ENCODE measurements around the gene DYNC1LI2.
"Not testable (repeated sequence)": the region's sequence is repeated elsewhere in the genome, so short reads cannot be mapped to it uniquely, and the experiment has no call there.

The DYNC1LI2 gene

GRCh38 chr16:66751303-66751991 is at the start of gene DYNC1LI2:
Gene DYNC1LI2, minus strand, starts transcription at chr16:66751609. Its CDS starts 18 bp downstream, at chr16:66751591.
- Mint-ChIP-seq H3K27ac (peak within 1 kb of the TSS; percentile 97), H3K4me3 (peak within 1 kb of the TSS; percentile 94), H3K4me1 (peaks cover 26% of the 10 kb centered on the region)

GRCh38 chr16:66800856-66801255 is 49.4 kb upstream of the DYNC1LI2 start:
- DNase-seq: no peak
- Mint-ChIP-seq H3K4me1 (no peaks in the 10 kb centered on the region), H3K27me3 (ENCODE audit: low read depth, poor library complexity) (peaks cover 4% of the 10 kb centered on the region), H3K36me3 (ENCODE audit: low read depth) (peaks cover 38% of the 10 kb centered on the region), H3K9me3 (no peaks in the 10 kb centered on the region), H3K27ac (no peak overlapping the region), H3K4me3 (no peak overlapping the region)
- TF ChIP-seq CTCF (IDR thresholded peaks at IDR 0.05): no peak

More at GRCh38 chr16:66751303-66751991, at the start of gene DYNC1LI2:
- TF ChIP-seq CTCF (IDR thresholded peaks at IDR 0.05): peak; percentile 53
- peaks cover 33% of the 10 kb centered on the region for H3K27me3 Mint-ChIP-seq (ENCODE audit: low read depth, poor library complexity)
- H3K9me3 Mint-ChIP-seq: peaks cover 13% of the 10 kb centered on the region
- H3K36me3 Mint-ChIP-seq (ENCODE audit: low read depth): peaks cover 38% of the 10 kb centered on the region
- DNase-seq: peak; percentile 86

- H3K4me1 Mint-ChIP-seq: no peaks in the 10 kb centered on the region
- no peaks in the 10 kb centered on the region for H3K9me3 Mint-ChIP-seq
- no peak overlapping the region for H3K27ac Mint-ChIP-seq
Measured at GRCh38 chr16:66798161-66798560, 46.8 kb upstream of the DYNC1LI2 start.

GRCh38 chr16:66793984-66794383 is 42.6 kb upstream of the DYNC1LI2 start:
- not testable (repeated sequence) for H3K36me3 Mint-ChIP-seq (ENCODE audit: low read depth); H3K4me1 Mint-ChIP-seq; H3K4me3 Mint-ChIP-seq; H3K27ac Mint-ChIP-seq; H3K9me3 Mint-ChIP-seq; DNase-seq
- peaks cover 24% of the 10 kb centered on the region for H3K27me3 Mint-ChIP-seq (ENCODE audit: low read depth, poor library complexity)

More at GRCh38 chr16:66798161-66798560, 46.8 kb upstream of the DYNC1LI2 start:
- Mint-ChIP-seq H3K4me3 (no peak overlapping the region), H3K27me3 (ENCODE audit: low read depth, poor library complexity) (peaks cover 11% of the 10 kb centered on the region), H3K36me3 (ENCODE audit: low read depth) (peaks cover 11% of the 10 kb centered on the region)
- no peak for DNase-seq
- TF ChIP-seq CTCF (IDR thresholded peaks at IDR 0.05): no peak

- no peak for TF ChIP-seq CTCF (IDR thresholded peaks at IDR 0.05)
- H3K36me3 Mint-ChIP-seq (ENCODE audit: low read depth): no peaks in the 10 kb centered on the region
- H3K4me3 Mint-ChIP-seq: no peak overlapping the region
- no peak overlapping the region for H3K27ac Mint-ChIP-seq
- no peaks in the 10 kb centered on the region for H3K9me3 Mint-ChIP-seq
- DNase-seq: no peak
- peaks cover 17% of the 10 kb centered on the region for H3K27me3 Mint-ChIP-seq (ENCODE audit: low read depth, poor library complexity)
- no peaks in the 10 kb centered on the region for H3K4me1 Mint-ChIP-seq
Measured at GRCh38 chr16:66790130-66790733, 38.8 kb upstream of the DYNC1LI2 start.

GRCh38 chr16:66787427-66787826 is 36.0 kb upstream of the DYNC1LI2 start:
- Mint-ChIP-seq H3K4me3 (no peak overlapping the region), H3K9me3 (no peaks in the 10 kb centered on the region), H3K27me3 (ENCODE audit: low read depth, poor library complexity) (peaks cover 16% of the 10 kb centered on the region), H3K27ac (no peak overlapping the region), H3K4me1 (no peaks in the 10 kb centered on the region), H3K36me3 (ENCODE audit: low read depth) (no peaks in the 10 kb centered on the region)
- no peak for TF ChIP-seq CTCF (IDR thresholded peaks at IDR 0.05)
- DNase-seq: no peak

Data from nephron progenitor cell (in vitro differentiated cells).